Heart left ventricle (tissue), 16 donors: ENCODE results near the gene LAMA5. TPM values are rescaled to one million over a fixed set of nuclear protein-coding genes. Genes with fewer than 3 reads are reported as not detected.

Source experiments
- ATAC-seq, 4 donors: fragments of 200-7000 bp; cut with Tn5 transposase; one replicate each; pipeline ENCODE4 v1.9.1; 2020 to 2022; ENCODE audit warnings: moderate library complexity in 4 of 4, mild to moderate bottlenecking in 3 of 4, moderate number of reproducible peaks in 1 of 4
- DNase-seq, 5 donors: peaks; one replicate each; pipeline ENCODE4 v3.0.0-alpha.2; 2020
- H3K27ac ChIP-seq, 12 donors: fragments of 200-600 bp; sonication (generic) in 4 of 12; one replicate each; pipeline versions ENCODE4 v1.5.0 to v1.8.0; 2016 to 2022; ENCODE audit warnings: mild to moderate bottlenecking in 2 of 12
- H3K27me3 ChIP-seq, 9 donors: fragments of 200-600 bp; sonication (generic) in 2 of 9; one replicate each; pipeline versions ENCODE4 v1.5.1 to v1.8.0; 2016 to 2022; ENCODE audit warnings: mild to moderate bottlenecking in 3 of 9
- H3K36me3 ChIP-seq, 9 donors: fragments of 200-600 bp; sonication (generic) in 2 of 9; one replicate each; pipeline versions ENCODE4 v1.5.0 to v1.8.0; 2018 to 2022; ENCODE audit warnings: mild to moderate bottlenecking in 2 of 9
- H3K4me1 ChIP-seq, 12 donors: fragments of 200-600 bp; sonication (generic) in 4 of 12; one replicate each; pipeline versions ENCODE4 v1.5.0 to v1.8.0; 2016 to 2022; ENCODE audit warnings: mild to moderate bottlenecking in 3 of 12
- H3K4me3 ChIP-seq, 12 donors: fragments of 200-600 bp; sonication (generic) in 4 of 12; one replicate each; pipeline versions ENCODE4 v1.5.0 to v1.8.0; 2017 to 2022; ENCODE audit warnings: mild to moderate bottlenecking in 9 of 12, moderate library complexity in 4 of 12
- H3K9me3 ChIP-seq, 12 donors: fragments of 200-600 bp; sonication (generic) in 4 of 12; one replicate each; pipeline versions ENCODE4 v1.5.0 to v1.8.0; 2016 to 2022; ENCODE audit warnings: mild to moderate bottlenecking in 1 of 12
- CTCF ChIP-seq, 12 donors: fragments of 200-600 bp; sonication (generic) in 4 of 12; IDR thresholded peaks; one replicate each; pipeline versions ENCODE4 v1.5.0 to v1.8.0; 2018 to 2022; ENCODE audit warnings: antibody characterized with exemption in 12 of 12, mild to moderate bottlenecking in 5 of 12
- POLR2A ChIP-seq, 2 donors: fragments of 450-650 bp; IDR thresholded peaks; one replicate each; pipeline ENCODE4 v1.6.1; 2017; ENCODE audit warnings: antibody characterized with exemption in 2 of 2, mild to moderate bottlenecking in 2 of 2, moderate library complexity in 2 of 2
- WGBS, 4 donors: extraction: QIAGEN DNeasy Blood & Tissue Kit in 2 of 4; methylation state at CpG; one replicate each; pipeline versions ENCODE4 v1.1.5 to v1.1.7; 2013 to 2018; 5-methylcytosine and 5-hydroxymethylcytosine counted together
- intact Hi-C, 10 donors: fragments of 100-400 bp; cut with DNase I; formaldehyde crosslinking; loops; one replicate each; pipeline versions ENCODE4 v1.11.1 to v1.14.2; 2022
- polyA plus RNA-seq, 2 donors: library from polyadenylated mRNA; stranded (reverse); fragments of 200-250 nt; gene quantifications; one replicate each; pipeline ENCODE4 v1.2.3, GENCODE V29; 2013
- total RNA-seq, 9 donors: library from RNA; depleted of rRNA in 2 of 9; stranded (reverse); fragments of >200 nt in 2 of 9; fragmentation: NEBNext Ultra II Directional in 3 of 9; extraction: Animal tissue kit (Norgen Biotek cat#: 25700) in 3 of 9; gene quantifications; one replicate each; pipeline versions ENCODE4 v1.1.0 to v1.2.4, GENCODE V29; 2016 to 2023
- donor health status: ischemic (EF 13 %, LVEDD 7.1; RV severe dilation, severe dysfunction).
- donor health status: healthy with polysubstance abuse.
- donor health status: DM: no; HTN: yes; CAD: no.
- donor health status: DM: no; HTN: no; CAD: no.
- donor health status: ischemic (EF 25% LVEDD 6.9; RV normal size, moderate dysfunction).
- donor health status: ischemic (EF 25% LVEDD 5.7; RV mildly dilated, moderate dysfunction).
- donor health status: healthy.
- donor health status: DM: yes; HTN: yes; CAD: no.
- donor health status: ischemic (EF 35%, LVEDD 5.7; RV mildly dilated, moderate dysfunction).
- donor health status: nonischemic (EF 11% LVEDD 7.7; RV severe dilation, severe dysfunction).
- donor health status: DM: yes; HTN: yes; CAD: no.
- donor health status: PGD.
- donor health status: ischemic (EF 29% LVEDD 5.4; RV normal size, mild dysfunction).
- donor health status: nonischemic (EF 23%, LVEDD 6.1; RV moderate dilation, normal function).

The LAMA5 gene
- total and polyA plus RNA-seq, 11 donors = 57.4 to 128 (median 73.6) TPM

- DNase-seq (no peak), ATAC-seq (no peak)
- H3K27ac ChIP-seq = peak overlapping the region in 1 of 12 donors; percentile 54
- TF ChIP-seq CTCF (IDR thresholded peaks at IDR 0.05) (no peak), POLR2A (IDR thresholded peaks at IDR 0.05) (no peak)
- H3K27me3 ChIP-seq = no peaks in the 10 kb centered on the region
- no peak overlapping the region for H3K4me3 ChIP-seq
- 93 to 95% (median 94%) methylated on average over 10 of the region's 10 CpGs for WGBS, 4 donors
- H3K9me3 ChIP-seq = peaks cover 0 to 11% (median 0%) of the 10 kb centered on the region in 12 donors
- H3K4me1 ChIP-seq = peaks cover 0 to 4% (median 0%) of the 10 kb centered on the region in 12 donors
- H3K36me3 ChIP-seq = peaks cover 0 to 90% (median 67%) of the 10 kb centered on the region in 9 donors
- intact Hi-C loops = loop anchor here in 2 of 10 donors (5.0 kb wide), 3 partner anchors 35 to 40 kb away; partner anchors contain the start of gene RPS21 (in 1 of the 2)
Measured at GRCh38 chr20:62347151-62347404, 20.0 kb downstream of the LAMA5 start.

- peak in 2 of 4 donors; percentile 18 for ATAC-seq
- 92 to 95% (median 94%) methylated on average over 17 to 34 of the region's 34 CpGs for WGBS, 4 donors
- intact Hi-C loops = loop anchor here in 2 of 10 donors (5.0 kb wide), 3 partner anchors 34 to 41 kb away; partner anchors contain the start of gene RPS21 (in 1 of the 2)
- Histone ChIP-seq H3K36me3 (peaks cover 0 to 89% (median 62%) of the 10 kb centered on the region in 9 donors), H3K9me3 (peaks cover 0 to 11% (median 0%) of the 10 kb centered on the region in 12 donors), H3K4me3 (no peak overlapping the region), H3K4me1 (peaks cover 0 to 3% (median 0%) of the 10 kb centered on the region in 12 donors), H3K27me3 (no peaks in the 10 kb centered on the region), H3K27ac (peak overlapping the region in 1 of 12 donors; percentile 54)
- no peak for TF ChIP-seq POLR2A (IDR thresholded peaks at IDR 0.05)
- TF ChIP-seq CTCF (IDR thresholded peaks at IDR 0.05) = no peak
- DNase-seq = peak in 2 of 5 donors; percentile 19 to 20
Measured at GRCh38 chr20:62346398-62347150, 20.5 kb downstream of the LAMA5 start.

- H3K27ac ChIP-seq = peak overlapping the region in 1 of 12 donors; percentile 54
- H3K4me1 ChIP-seq = peaks cover 0 to 3% (median 0%) of the 10 kb centered on the region in 12 donors
- no peak for TF ChIP-seq POLR2A (IDR thresholded peaks at IDR 0.05)
- DNase-seq = peak in 2 of 5 donors; percentile 25 to 26
- H3K9me3 ChIP-seq = peaks cover 0 to 11% (median 0%) of the 10 kb centered on the region in 12 donors
- H3K4me3 ChIP-seq = no peak overlapping the region
- intact Hi-C loops = loop anchor here in 2 of 10 donors (5.0 kb wide), 3 partner anchors 34 to 41 kb away; partner anchors contain the start of gene RPS21 (in 1 of the 2)
- H3K27me3 ChIP-seq = no peaks in the 10 kb centered on the region
- WGBS, 4 donors = 83 to 94% (median 88%) methylated on average over 13 to 25 of the region's 25 CpGs
- peak in 2 of 4 donors; percentile 16 to 20 for ATAC-seq
- peaks cover 0 to 89% (median 59%) of the 10 kb centered on the region in 9 donors for H3K36me3 ChIP-seq
Measured at GRCh38 chr20:62345681-62346370, 21.3 kb downstream of the LAMA5 start.

GRCh38 chr20:62344782-62345181, 22.3 kb downstream of the LAMA5 start:
- no peak for ATAC-seq
- H3K36me3 ChIP-seq = peaks cover 0 to 89% (median 56%) of the 10 kb centered on the region in 9 donors

More at GRCh38 chr20:62344782-62345181, 22.3 kb downstream of the LAMA5 start:
- Histone ChIP-seq H3K4me1 (no peaks in the 10 kb centered on the region), H3K27ac (peak overlapping the region in 1 of 12 donors; percentile 24), H3K27me3 (no peaks in the 10 kb centered on the region), H3K4me3 (no peak overlapping the region), H3K9me3 (peaks cover 0 to 11% (median 0%) of the 10 kb centered on the region in 12 donors)
- DNase-seq = peak in 1 of 5 donors; percentile 17
- intact Hi-C loops = loop anchor here in 3 of 10 donors (5.0 kb wide), 4 partner anchors 32 to 43 kb away; partner anchors contain the start of gene RPS21 (in 1 of the 3)
- no peak for TF ChIP-seq POLR2A (IDR thresholded peaks at IDR 0.05)
- TF ChIP-seq CTCF (IDR thresholded peaks at IDR 0.05) = no peak
- WGBS, 4 donors = 89 to 92% (median 90%) methylated on average over 10 of the region's 10 CpGs
